Measurements from ENCODE around the gene CIC.
A peak's percentile ranks its signal among the peaks of the same experiment; 100 is the strongest.

Gene CIC

GRCh38 chr19:42275103-42275502 is 6.1 kb downstream of the CIC start:
- Mint-ChIP-seq H3K9me3 (no peaks in the 10 kb centered on the region), H3K27ac (peak overlapping the region; percentile 80), H3K4me3 (peak overlapping the region; percentile 57), H3K27me3 (ENCODE audit: low read depth) (no peaks in the 10 kb centered on the region), H3K4me1 (ENCODE audit: low read depth) (peaks cover 51% of the 10 kb centered on the region), H3K36me3 (ENCODE audit: low read depth) (peaks cover 24% of the 10 kb centered on the region)

GRCh38 chr19:42275517-42275916 is 6.5 kb downstream of the CIC start:
- peaks cover 46% of the 10 kb centered on the region for H3K4me1 Mint-ChIP-seq (ENCODE audit: low read depth)
- H3K27ac Mint-ChIP-seq = peak overlapping the region; percentile 80
- H3K36me3 Mint-ChIP-seq (ENCODE audit: low read depth) = peaks cover 22% of the 10 kb centered on the region
- H3K4me3 Mint-ChIP-seq = peak overlapping the region; percentile 50
- no peaks in the 10 kb centered on the region for H3K9me3 Mint-ChIP-seq
- no peaks in the 10 kb centered on the region for H3K27me3 Mint-ChIP-seq (ENCODE audit: low read depth)

GRCh38 chr19:42276284-42276683 is 7.2 kb downstream of the CIC start:
- Mint-ChIP-seq H3K27ac (peak overlapping the region; percentile 74), H3K9me3 (no peaks in the 10 kb centered on the region), H3K4me1 (ENCODE audit: low read depth) (peaks cover 41% of the 10 kb centered on the region), H3K36me3 (ENCODE audit: low read depth) (peaks cover 21% of the 10 kb centered on the region), H3K4me3 (peak overlapping the region; percentile 50), H3K27me3 (ENCODE audit: low read depth) (no peaks in the 10 kb centered on the region)

- H3K27ac Mint-ChIP-seq = no peak overlapping the region
- H3K4me3 Mint-ChIP-seq = no peak overlapping the region
- peaks cover 21% of the 10 kb centered on the region for H3K36me3 Mint-ChIP-seq (ENCODE audit: low read depth)
- H3K27me3 Mint-ChIP-seq (ENCODE audit: low read depth) = no peaks in the 10 kb centered on the region
- no peaks in the 10 kb centered on the region for H3K9me3 Mint-ChIP-seq
- peaks cover 42% of the 10 kb centered on the region for H3K4me1 Mint-ChIP-seq (ENCODE audit: low read depth)
Observed at GRCh38 chr19:42276821-42277220, 7.8 kb downstream of the CIC start.

GRCh38 chr19:42277821-42278451 is 8.9 kb downstream of the CIC start:
- H3K27me3 Mint-ChIP-seq (ENCODE audit: low read depth) = no peaks in the 10 kb centered on the region
- peaks cover 21% of the 10 kb centered on the region for H3K36me3 Mint-ChIP-seq (ENCODE audit: low read depth)
- H3K4me1 Mint-ChIP-seq (ENCODE audit: low read depth) = peaks cover 48% of the 10 kb centered on the region
- no peak overlapping the region for H3K4me3 Mint-ChIP-seq
- no peaks in the 10 kb centered on the region for H3K9me3 Mint-ChIP-seq
- H3K27ac Mint-ChIP-seq = no peak overlapping the region

- H3K27ac Mint-ChIP-seq = peak overlapping the region; percentile 89
- peak overlapping the region; percentile 87 for H3K4me3 Mint-ChIP-seq
- peaks cover 48% of the 10 kb centered on the region for H3K4me1 Mint-ChIP-seq (ENCODE audit: low read depth)
- H3K36me3 Mint-ChIP-seq (ENCODE audit: low read depth) = peaks cover 19% of the 10 kb centered on the region
- no peaks in the 10 kb centered on the region for H3K27me3 Mint-ChIP-seq (ENCODE audit: low read depth)
- H3K9me3 Mint-ChIP-seq = no peaks in the 10 kb centered on the region
Observed at GRCh38 chr19:42278452-42279154, 9.6 kb downstream of the CIC start.

GRCh38 chr19:42279155-42279901 is 10.3 kb downstream of the CIC start:
- H3K27ac Mint-ChIP-seq = peak overlapping the region; percentile 89
- H3K36me3 Mint-ChIP-seq (ENCODE audit: low read depth) = peaks cover 18% of the 10 kb centered on the region
- peaks cover 48% of the 10 kb centered on the region for H3K4me1 Mint-ChIP-seq (ENCODE audit: low read depth)
- no peaks in the 10 kb centered on the region for H3K27me3 Mint-ChIP-seq (ENCODE audit: low read depth)
- peak overlapping the region; percentile 87 for H3K4me3 Mint-ChIP-seq
- H3K9me3 Mint-ChIP-seq = no peaks in the 10 kb centered on the region

GRCh38 chr19:42279902-42280814 is 11.1 kb downstream of the CIC start:
- Mint-ChIP-seq H3K4me1 (ENCODE audit: low read depth) (peaks cover 46% of the 10 kb centered on the region), H3K4me3 (peak overlapping the region; percentile 87), H3K9me3 (no peaks in the 10 kb centered on the region), H3K36me3 (ENCODE audit: low read depth) (peaks cover 12% of the 10 kb centered on the region), H3K27me3 (ENCODE audit: low read depth) (no peaks in the 10 kb centered on the region), H3K27ac (peak overlapping the region; percentile 89)

- Mint-ChIP-seq H3K27ac (no peak overlapping the region), H3K4me3 (peak overlapping the region; percentile 83), H3K9me3 (no peaks in the 10 kb centered on the region), H3K27me3 (ENCODE audit: low read depth) (no peaks in the 10 kb centered on the region), H3K36me3 (ENCODE audit: low read depth) (peaks cover 9% of the 10 kb centered on the region), H3K4me1 (ENCODE audit: low read depth) (peaks cover 47% of the 10 kb centered on the region)
Observed at GRCh38 chr19:42280815-42281145, 11.7 kb downstream of the CIC start.

- Mint-ChIP-seq H3K27ac (peak overlapping the region; percentile 82), H3K4me3 (peak overlapping the region; percentile 83), H3K4me1 (ENCODE audit: low read depth) (peaks cover 47% of the 10 kb centered on the region), H3K36me3 (ENCODE audit: low read depth) (peaks cover 5% of the 10 kb centered on the region), H3K27me3 (ENCODE audit: low read depth) (no peaks in the 10 kb centered on the region), H3K9me3 (no peaks in the 10 kb centered on the region)
Observed at GRCh38 chr19:42281146-42281826, 12.2 kb downstream of the CIC start.

GRCh38 chr19:42281827-42282762 is 13.0 kb downstream of the CIC start:
- no peaks in the 10 kb centered on the region for H3K27me3 Mint-ChIP-seq (ENCODE audit: low read depth)
- peaks cover 2% of the 10 kb centered on the region for H3K36me3 Mint-ChIP-seq (ENCODE audit: low read depth)
- H3K9me3 Mint-ChIP-seq = no peaks in the 10 kb centered on the region
- peak overlapping the region; percentile 83 for H3K4me3 Mint-ChIP-seq
- H3K27ac Mint-ChIP-seq = no peak overlapping the region
- H3K4me1 Mint-ChIP-seq (ENCODE audit: low read depth) = peaks cover 41% of the 10 kb centered on the region

GRCh38 chr19:42282819-42283187 is 13.8 kb downstream of the CIC start:
- H3K27me3 Mint-ChIP-seq (ENCODE audit: low read depth) = no peaks in the 10 kb centered on the region
- H3K36me3 Mint-ChIP-seq (ENCODE audit: low read depth) = peaks cover 6% of the 10 kb centered on the region
- H3K9me3 Mint-ChIP-seq = no peaks in the 10 kb centered on the region
- H3K27ac Mint-ChIP-seq = no peak overlapping the region
- H3K4me1 Mint-ChIP-seq (ENCODE audit: low read depth) = peaks cover 39% of the 10 kb centered on the region
- peak overlapping the region; percentile 83 for H3K4me3 Mint-ChIP-seq

Measured in T-helper 1 cell treated with Interleukin-12 subunit alpha and Interleukin-12 subunit beta and Interleukin-4 antibody, amounts not matched to agents 30 μg/mL and 1 μg/mL, for 36 hours (primary cell).